Measurements from ENCODE around the gene RNF7.
A peak's percentile ranks its signal among the peaks of the same experiment; 100 is the strongest.
"Not testable (repeated sequence)": the region's sequence is repeated elsewhere in the genome, so short reads cannot be mapped to it uniquely, and the experiment has no call there.

The RNF7 gene

DNA sequence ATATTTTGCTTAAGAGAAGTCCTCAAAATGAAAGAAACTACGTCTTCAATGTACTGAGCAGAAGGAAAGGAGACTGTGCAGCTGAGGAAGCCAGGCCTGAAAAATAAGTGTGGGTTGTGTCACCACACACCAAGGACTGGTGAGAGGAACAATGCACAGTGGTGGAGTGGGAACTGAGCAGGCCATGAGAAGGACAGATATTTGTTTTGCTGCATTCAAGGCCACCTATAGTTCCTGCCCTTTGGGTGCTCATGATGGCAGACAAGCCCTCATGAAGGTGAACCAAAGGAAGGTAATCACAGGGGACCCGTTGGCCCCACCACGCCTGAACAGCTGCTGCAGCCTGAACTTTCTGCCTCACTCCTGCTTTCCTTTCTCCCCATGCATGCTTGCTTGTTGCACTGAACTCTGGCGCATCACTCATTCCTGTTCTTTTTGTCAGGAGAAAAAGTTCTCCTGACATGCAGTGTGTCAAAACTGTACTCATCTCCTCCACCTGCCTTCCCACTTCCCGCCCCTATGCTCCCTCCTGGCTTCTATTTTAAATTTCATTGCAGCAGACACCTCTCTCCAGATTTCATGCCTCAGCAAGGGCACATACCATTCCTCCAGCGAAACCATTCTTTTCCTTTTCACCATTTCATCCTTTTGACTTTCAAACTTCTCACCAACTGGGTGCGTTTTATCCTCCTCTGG, 2.2 kb upstream of the RNF7 start:
- DNase-seq (ENCODE audit: low read depth), result no peak

DNA sequence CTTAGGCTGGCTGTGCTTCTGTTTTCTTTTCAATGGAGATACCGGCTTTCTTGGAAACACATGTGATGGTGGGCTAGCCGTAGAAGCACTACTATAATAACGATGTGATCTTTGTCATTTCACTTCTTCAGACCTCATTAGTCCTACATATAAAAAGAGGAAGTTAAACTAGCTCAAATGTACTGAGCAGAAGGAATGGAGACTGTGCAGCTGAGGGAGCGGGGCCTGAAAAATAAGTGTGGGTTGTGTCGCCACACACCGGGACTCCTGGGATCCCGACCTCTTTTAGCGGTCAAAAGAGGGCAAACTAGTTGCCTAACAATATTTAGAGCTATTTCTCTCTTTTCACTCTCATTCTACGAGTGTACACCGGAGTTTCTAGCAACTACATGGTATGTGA, 1.0 kb upstream of the RNF7 start:
- DNase-seq (ENCODE audit: low read depth), result no peak

DNA sequence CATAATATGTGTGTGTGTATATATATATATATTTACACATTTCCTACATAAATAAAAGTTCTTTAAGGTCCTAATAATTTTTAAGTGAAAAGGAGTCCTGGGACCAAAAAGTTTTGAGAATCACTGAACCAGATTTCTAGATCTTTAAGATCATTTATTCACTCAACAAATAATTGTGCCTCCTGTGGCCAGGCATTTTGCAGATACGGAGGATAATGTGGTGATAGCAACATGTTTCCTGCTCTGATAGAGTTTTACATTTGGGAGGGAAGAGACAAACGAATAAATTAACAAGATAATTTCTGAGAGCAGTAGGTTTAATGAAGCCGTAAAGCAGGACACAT, 448 bp upstream of the RNF7 start:
- DNase-seq (ENCODE audit: low read depth), result no peak

- peak; percentile 71 for DNase-seq (ENCODE audit: low read depth)
These were observed 829 bp downstream of the RNF7 start for GRCh38 chr3:141738891-141739363.

GRCh38 chr3:141739731-141740130, 1.6 kb downstream of the RNF7 start:
- no peak for DNase-seq (ENCODE audit: low read depth)

DNA sequence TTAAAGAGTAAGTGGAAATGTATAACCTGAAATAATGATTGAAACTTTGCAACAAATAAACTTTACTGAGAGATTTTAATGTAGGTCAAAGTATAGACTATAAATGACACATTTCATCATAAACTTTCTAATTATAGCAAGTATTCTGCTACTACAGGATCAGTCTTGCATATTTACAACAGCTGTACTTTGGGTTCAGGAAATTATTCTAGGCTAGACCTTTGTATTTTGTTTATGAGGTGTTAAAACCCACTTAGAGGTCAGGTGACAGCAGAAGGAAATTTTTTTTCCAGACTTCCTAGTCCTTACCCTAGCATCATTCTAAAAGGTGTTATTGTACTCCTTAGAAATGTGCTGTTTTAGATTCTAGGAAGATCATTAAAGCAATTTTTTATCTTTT, 2.3 kb downstream of the RNF7 start:
- no peak for DNase-seq (ENCODE audit: low read depth)

DNA sequence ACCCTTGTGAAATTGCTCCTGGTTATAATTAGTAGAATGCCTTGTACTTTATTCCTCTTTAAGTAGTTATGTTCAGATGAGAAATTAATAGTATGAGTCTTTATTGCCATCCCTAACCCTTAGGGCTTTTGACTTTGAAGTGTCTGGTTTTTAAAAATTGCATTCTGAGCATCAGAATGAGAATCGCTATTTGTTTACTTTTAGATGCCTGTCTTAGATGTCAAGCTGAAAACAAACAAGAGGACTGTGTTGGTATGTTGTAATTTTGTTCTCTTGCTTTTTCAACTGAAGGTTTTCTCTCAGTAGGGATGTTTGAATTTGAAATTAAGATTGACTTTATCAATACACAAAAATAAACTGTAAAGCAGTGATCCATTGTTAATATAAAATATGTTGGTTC, 5.2 kb downstream of the RNF7 start:
- no peak for DNase-seq (ENCODE audit: low read depth)

- DNase-seq (ENCODE audit: low read depth), result no peak
These were observed 8.9 kb downstream of the RNF7 start for GRCh38 chr3:141746962-141747361.

DNA sequence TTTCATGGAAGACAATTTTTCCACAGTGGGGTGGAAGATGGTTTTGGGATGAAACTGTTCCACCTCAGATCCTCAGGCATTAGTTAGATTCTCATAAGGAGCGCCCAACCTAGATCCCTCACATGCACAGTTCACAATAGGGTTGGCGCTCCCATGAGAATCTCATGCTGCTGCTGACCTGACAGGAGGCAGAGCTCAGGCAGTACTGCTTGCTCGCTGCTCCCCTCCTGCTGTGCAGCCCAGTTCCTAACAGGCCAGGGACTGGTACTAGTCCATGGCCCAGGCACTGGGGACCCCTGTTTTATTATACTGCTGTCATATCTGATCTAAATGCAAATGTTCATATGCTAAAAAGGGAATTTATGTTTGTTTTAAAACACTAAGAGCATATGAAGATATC, 15.3 kb downstream of the RNF7 start:
- DNase-seq (ENCODE audit: low read depth), result no peak

DNA sequence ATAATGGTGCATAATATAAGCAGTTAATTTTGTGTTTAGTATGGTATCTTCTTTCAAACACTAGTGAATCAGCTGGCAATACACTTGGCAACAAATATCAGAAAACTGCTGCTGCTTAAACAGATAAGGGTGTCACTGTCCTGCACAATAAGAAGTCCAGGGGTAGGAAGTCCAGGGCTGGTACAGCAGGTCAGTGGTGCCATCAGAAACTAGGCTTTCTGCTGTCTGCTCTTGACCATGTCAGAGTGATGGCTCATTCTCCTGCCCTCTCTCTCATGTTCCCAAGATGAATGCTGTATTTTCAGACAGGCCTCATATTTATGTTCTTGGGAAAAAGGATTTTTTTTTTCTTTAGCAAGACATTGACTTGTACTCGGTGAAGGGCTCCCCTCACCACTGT, 15.9 kb downstream of the RNF7 start:
- no peak for DNase-seq (ENCODE audit: low read depth)

GRCh38 chr3:141762552-141762951, 24.5 kb downstream of the RNF7 start:
- not testable (repeated sequence) for DNase-seq (ENCODE audit: low read depth)

- DNase-seq (ENCODE audit: low read depth), result no peak
These were observed 25.1 kb downstream of the RNF7 start, which contains the start of gene GRK7 for GRCh38 chr3:141763088-141763750. GRK7 (plus strand) TSS chr3:141763408; CDS start chr3:141778285, 14,877 bp downstream.

DNA sequence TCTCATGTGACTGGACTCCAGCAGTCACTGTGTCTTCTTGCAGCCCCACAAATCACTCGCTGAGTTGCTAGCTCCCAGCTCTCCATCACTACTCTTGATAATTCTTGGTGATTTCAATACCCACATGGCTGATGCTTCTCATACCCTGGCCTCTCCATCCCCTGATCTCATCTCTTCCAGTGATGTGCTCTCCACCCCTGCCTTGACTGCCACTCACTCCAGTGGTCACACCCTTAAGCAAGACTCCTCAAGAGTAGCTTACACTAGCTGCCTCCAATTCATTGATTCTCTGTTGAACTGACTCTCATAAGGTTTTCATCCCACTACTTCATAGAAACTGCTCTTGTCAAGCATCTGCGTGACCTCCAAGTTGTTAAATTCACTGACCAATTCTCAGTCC, 25.9 kb downstream of the RNF7 start:
- DNase-seq (ENCODE audit: low read depth), result no peak

- DNase-seq (ENCODE audit: low read depth), result no peak
These were observed 26.4 kb downstream of the RNF7 start for GRCh38 chr3:141764465-141764864.

GRCh38 chr3:141764986-141765385, 26.9 kb downstream of the RNF7 start:
- no peak for DNase-seq (ENCODE audit: low read depth)

DNA sequence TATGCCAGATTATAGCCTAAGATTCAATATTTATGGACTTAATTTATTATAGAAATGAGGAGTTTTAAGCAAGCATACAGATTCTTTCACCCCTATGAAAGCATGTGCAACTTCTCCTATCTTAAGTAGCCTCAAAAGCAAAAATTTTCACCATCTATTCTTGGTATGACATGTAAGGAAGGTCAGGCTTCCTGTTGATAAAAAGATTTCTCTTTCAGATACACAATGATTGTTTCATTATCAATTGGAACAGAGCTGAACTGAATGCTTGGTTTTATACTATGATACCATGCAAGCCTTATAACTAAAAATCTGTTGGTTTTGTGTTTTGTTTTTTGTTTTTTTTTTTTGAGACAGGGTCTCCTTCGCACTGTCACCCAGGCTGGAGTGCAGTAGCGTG, 29.0 kb downstream of the RNF7 start:
- no peak for DNase-seq (ENCODE audit: low read depth)

DNA sequence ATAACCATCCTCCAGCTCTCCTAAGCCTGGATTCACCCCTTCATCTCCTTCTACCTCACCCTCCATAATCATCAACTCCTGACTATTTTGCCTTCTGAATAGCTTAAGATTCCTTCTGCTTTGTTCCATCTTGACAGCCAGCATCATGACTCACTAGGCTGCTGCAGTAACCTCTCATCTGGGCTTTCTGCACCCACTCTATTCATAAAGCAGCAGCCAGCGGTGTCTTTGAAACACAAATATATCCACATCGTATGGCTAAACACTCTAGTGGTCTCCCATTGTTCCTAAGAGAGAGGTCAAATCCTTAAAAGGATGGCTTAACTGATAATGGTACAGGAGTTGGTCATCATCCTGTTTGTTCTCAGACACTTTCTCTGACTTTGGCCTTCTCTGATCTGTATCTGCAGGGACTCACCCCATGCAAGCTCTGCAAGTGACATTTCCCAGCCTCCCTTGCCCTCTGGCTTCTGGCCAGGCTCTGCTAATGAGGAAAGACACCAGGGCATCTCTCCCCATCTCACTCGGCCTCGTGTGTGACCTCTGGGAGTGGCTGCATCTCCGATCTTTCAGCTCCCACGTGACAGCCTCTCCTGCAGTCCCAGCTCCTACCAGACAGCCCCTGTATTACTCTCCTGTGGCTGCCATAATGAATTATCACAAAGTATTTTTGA, 31.3 kb downstream of the RNF7 start:
- DNase-seq (ENCODE audit: low read depth), result peak; percentile 34

GRCh38 chr3:141773676-141774075, 35.6 kb downstream of the RNF7 start:
- DNase-seq (ENCODE audit: low read depth), result no peak

DNA sequence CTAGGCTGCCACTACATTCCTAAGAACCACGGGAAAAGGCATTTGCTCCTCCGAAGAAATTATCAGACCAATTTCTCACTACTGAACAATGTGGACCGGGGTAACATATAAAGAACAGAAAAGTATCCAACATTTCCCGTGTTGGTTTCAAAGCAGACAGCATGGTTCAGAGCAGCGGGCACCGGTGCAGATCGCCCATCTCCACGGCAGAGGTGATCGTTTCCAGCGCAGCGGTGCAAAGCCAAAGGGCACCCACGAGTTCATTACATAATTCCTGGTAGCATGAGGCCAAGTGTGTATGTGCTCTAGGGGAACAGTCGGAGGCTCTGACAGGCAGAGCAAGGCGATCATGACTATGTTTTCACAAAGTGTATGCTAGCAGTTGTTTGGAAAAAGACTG, 38.3 kb downstream of the RNF7 start:
- DNase-seq (ENCODE audit: low read depth), result no peak

DNA sequence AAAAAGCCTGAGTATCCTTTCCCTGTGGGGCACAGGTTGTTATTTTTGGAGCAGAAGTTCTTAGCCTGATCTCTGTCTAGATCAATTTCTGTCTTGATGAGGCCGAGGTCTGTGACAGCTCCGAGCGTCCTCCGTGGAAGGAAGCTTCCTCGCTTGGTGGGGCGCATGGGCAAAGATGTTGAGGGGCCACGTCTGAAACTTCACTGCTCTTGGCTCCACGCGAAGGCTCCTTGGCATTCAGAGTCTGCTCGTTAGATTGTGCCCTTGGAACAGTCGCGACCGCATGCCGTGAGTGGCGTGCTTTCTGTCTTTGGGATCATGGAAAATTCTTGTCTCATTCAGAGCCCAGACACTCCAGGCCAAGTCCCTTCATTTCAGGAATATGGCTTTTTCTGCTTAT, 38.8 kb downstream of the RNF7 start:
- no peak for DNase-seq (ENCODE audit: low read depth)

DNA sequence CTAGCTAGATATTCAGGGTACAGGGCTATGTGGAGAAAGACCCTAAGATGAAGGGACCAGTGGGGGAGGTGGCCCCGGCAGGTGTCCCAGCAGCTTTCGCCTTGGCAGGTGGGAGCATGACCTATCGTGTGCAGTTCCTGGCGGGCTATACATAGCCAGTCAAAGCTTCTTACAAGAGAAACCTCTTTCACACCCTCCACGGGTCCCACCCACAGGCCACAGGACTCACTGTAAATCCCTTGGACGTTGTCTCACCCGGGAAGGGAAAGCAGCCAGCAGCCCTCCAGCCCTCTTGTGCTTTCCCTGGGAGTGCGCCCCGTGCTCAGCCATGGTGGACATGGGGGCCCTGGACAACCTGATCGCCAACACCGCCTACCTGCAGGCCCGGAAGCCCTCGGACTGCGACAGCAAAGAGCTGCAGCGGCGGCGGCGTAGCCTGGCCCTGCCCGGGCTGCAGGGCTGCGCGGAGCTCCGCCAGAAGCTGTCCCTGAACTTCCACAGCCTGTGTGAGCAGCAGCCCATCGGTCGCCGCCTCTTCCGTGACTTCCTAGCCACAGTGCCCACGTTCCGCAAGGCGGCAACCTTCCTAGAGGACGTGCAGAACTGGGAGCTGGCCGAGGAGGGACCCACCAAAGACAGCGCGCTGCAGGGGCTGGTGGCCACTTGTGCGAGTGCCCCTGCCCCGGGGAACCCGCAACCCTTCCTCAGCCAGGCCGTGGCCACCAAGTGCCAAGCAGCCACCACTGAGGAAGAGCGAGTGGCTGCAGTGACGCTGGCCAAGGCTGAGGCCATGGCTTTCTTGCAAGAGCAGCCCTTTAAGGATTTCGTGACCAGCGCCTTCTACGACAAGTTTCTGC, 40.1 kb downstream of the RNF7 start:
- no peak for DNase-seq (ENCODE audit: low read depth)

- no peak for DNase-seq (ENCODE audit: low read depth)
These were observed 41.6 kb downstream of the RNF7 start for GRCh38 chr3:141779667-141780066.
